Measurements from ENCODE around the gene PRSS48. TPM values are rescaled to one million over a fixed set of nuclear protein-coding genes. Genes with fewer than 3 reads are reported as not detected.

The PRSS48 gene
- total RNA-seq, 1 donor from 2014 or later: not detected

- no peaks in the 10 kb centered on the region for H3K27me3 Mint-ChIP-seq (ENCODE audit: insufficient read depth, low read depth)
Observed at GRCh38 chr4:151242305-151242704, 34.7 kb upstream of the PRSS48 start.

GRCh38 chr4:151246742-151247141 is 30.2 kb upstream of the PRSS48 start:
- Histone ChIP-seq H3K36me3 (no peaks in the 10 kb centered on the region), H3K9me3 (ENCODE audit: low read depth) (no peaks in the 10 kb centered on the region), H2AFZ (replicated peaks) (no peak overlapping the region), H3F3A (ENCODE audit: low read depth) (peaks cover 20% of the 10 kb centered on the region), H3K4me2 (no peak overlapping the region), H3K4me1 (peaks cover 36% of the 10 kb centered on the region), H3K27me3 (no peaks in the 10 kb centered on the region), H3K9ac (no peak overlapping the region), H4K20me1 (ENCODE audit: low read depth) (peaks cover 20% of the 10 kb centered on the region), H3K79me2 (ENCODE audit: low read depth) (peaks cover 66% of the 10 kb centered on the region), H3K27ac (no peak overlapping the region), H3K4me3 (no peak overlapping the region)
- Mint-ChIP-seq H3K4me3 (no peak overlapping the region), H3K27me3 (ENCODE audit: insufficient read depth, low read depth) (no peaks in the 10 kb centered on the region), H3K4me1 (peaks cover 10% of the 10 kb centered on the region), H3K36me3 (peaks cover 4% of the 10 kb centered on the region), H3K9me3 (no peaks in the 10 kb centered on the region), H3K27ac (no peak overlapping the region)
- DNase-seq (ENCODE audit: low spot score): no peak
- TF ChIP-seq EZH2 (IDR thresholded peaks at IDR 0.05) (no peak), EZH2phosphoT487 (IDR thresholded peaks at IDR 0.05) (no peak), CTCF (IDR thresholded peaks at IDR 0.05) (no peak)

More at GRCh38 chr4:151242305-151242704, 34.7 kb upstream of the PRSS48 start:
- Histone ChIP-seq H2AFZ (replicated peaks) (no peak overlapping the region), H3K79me2 (ENCODE audit: low read depth) (peaks cover 66% of the 10 kb centered on the region), H3K27ac (no peak overlapping the region), H3F3A (ENCODE audit: low read depth) (no peaks in the 10 kb centered on the region), H3K4me2 (no peak overlapping the region), H3K36me3 (no peaks in the 10 kb centered on the region), H3K9ac (no peak overlapping the region), H3K4me3 (no peak overlapping the region), H3K4me1 (peaks cover 11% of the 10 kb centered on the region), H3K9me3 (ENCODE audit: low read depth) (no peaks in the 10 kb centered on the region), H4K20me1 (ENCODE audit: low read depth) (peaks cover 11% of the 10 kb centered on the region), H3K27me3 (no peaks in the 10 kb centered on the region)
- Mint-ChIP-seq H3K36me3 (no peaks in the 10 kb centered on the region), H3K4me3 (no peak overlapping the region), H3K9me3 (no peaks in the 10 kb centered on the region), H3K4me1 (peaks cover 4% of the 10 kb centered on the region), H3K27ac (no peak overlapping the region)
- TF ChIP-seq CTCF (IDR thresholded peaks at IDR 0.05): no peak
- no peak for TF ChIP-seq EZH2 (IDR thresholded peaks at IDR 0.05)
- no peak for TF ChIP-seq EZH2phosphoT487 (IDR thresholded peaks at IDR 0.05)
- DNase-seq (ENCODE audit: low spot score): no peak

- no peak overlapping the region for H3K27ac Mint-ChIP-seq
- no peak for TF ChIP-seq EZH2phosphoT487 (IDR thresholded peaks at IDR 0.05)
- no peak for TF ChIP-seq CTCF (IDR thresholded peaks at IDR 0.05)
- TF ChIP-seq EZH2 (IDR thresholded peaks at IDR 0.05): no peak
- no peaks in the 10 kb centered on the region for H3K9me3 Mint-ChIP-seq
- no peak overlapping the region for H3K9ac ChIP-seq
- H3K4me3 ChIP-seq: no peak overlapping the region
- no peak overlapping the region for H2AFZ ChIP-seq (replicated peaks)
- peaks cover 4% of the 10 kb centered on the region for H3K36me3 Mint-ChIP-seq
- H3K4me2 ChIP-seq: no peak overlapping the region
- no peaks in the 10 kb centered on the region for H3K36me3 ChIP-seq
- peaks cover 10% of the 10 kb centered on the region for H3K4me1 Mint-ChIP-seq
- H3K27me3 ChIP-seq: no peaks in the 10 kb centered on the region
- H3K9me3 ChIP-seq (ENCODE audit: low read depth): no peaks in the 10 kb centered on the region
- H3K79me2 ChIP-seq (ENCODE audit: low read depth): peaks cover 63% of the 10 kb centered on the region
- no peaks in the 10 kb centered on the region for H3K27me3 Mint-ChIP-seq (ENCODE audit: insufficient read depth, low read depth)
- H3K4me1 ChIP-seq: peaks cover 42% of the 10 kb centered on the region
- no peak overlapping the region for H3K27ac ChIP-seq
- H4K20me1 ChIP-seq (ENCODE audit: low read depth): peaks cover 26% of the 10 kb centered on the region
- H3F3A ChIP-seq (ENCODE audit: low read depth): peaks cover 26% of the 10 kb centered on the region
- DNase-seq (ENCODE audit: low spot score): no peak
- no peak overlapping the region for H3K4me3 Mint-ChIP-seq
Observed at GRCh38 chr4:151247395-151247794, 29.6 kb upstream of the PRSS48 start.

All from neural progenitor cell (in vitro differentiated cells).